GM21717 (cell line): Measurements from ENCODE around the gene MEGF10.

Experiments
- ATAC-seq: cut with Tn5 transposase; IDR thresholded peaks from one replicate; pipeline ENCODE4 v1.9.1; 2021; ENCODE audit warnings: mild to moderate bottlenecking, moderate library complexity; ENCODE audit not compliant: unreplicated experiment

MEGF10 gene

DNA sequence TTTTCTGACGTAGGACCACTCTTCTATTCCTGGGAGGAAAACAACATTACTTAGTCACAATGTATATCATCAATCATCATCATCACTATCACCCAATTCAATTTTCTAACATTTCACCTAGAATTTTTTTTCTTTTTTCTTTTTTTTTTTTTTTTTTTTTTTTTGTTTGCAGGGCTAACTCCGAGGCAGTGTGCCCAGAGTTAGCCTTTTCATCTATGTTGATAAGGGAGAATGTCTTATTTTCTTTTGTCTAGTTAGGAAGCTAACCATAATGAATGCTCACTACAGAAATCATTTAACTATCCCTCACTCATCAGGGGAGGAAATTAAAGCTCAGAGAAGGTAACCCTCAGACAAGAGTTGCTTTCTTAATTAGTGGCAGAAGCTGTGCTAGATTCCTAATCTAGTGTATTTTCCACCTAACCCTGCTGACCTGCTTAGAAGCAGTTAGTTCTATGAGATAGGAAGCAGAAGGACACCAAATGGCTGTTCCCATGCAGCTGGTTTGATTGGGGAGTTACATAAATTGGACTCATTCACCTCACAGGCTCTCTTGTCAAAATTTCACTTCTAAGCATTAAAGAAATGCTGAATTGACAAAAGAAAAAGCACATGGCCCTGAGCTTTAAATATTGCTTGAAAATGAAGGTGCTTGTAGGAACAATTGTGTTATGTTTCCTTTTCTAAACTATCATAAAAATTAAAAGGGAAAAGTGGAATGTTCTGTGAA is 218.2 kb downstream of the MEGF10 start:
- ATAC-seq: no peak
